Omental fat pad (tissue), 4 donors: ENCODE data around the gene TSHR. TPM values are rescaled to one million over a fixed set of nuclear protein-coding genes. Genes with fewer than 3 reads are reported as not detected.

ENCODE experiments used
- ATAC-seq: fragments of 150-250 bp; one replicate; pipeline ENCODE4 v1.9.1; 2016; ENCODE audit warnings: mild to moderate bottlenecking, moderate library complexity; ENCODE audit not compliant: low FRiP score
- DNase-seq: peaks from one replicate; pipeline ENCODE4 v3.0.0-alpha.2; 2019; ENCODE audit warnings: low spot score
- CTCF ChIP-seq, 3 donors: fragments of 450-650 bp; IDR thresholded peaks; one replicate each; pipeline ENCODE4 v1.5.1; 2016 to 2017; ENCODE audit warnings: antibody characterized with exemption in 3 of 3, mild to moderate bottlenecking in 3 of 3, moderate library complexity in 2 of 3
- total RNA-seq, 4 donors: library from RNA; depleted of rRNA; stranded (reverse); fragments of >200 nt; gene quantifications; one replicate each; pipeline ENCODE4 v1.1.0, GENCODE V29; 2016

TSHR gene
- total RNA-seq, 4 donors from 2014 or later, result 0.36 to 0.79 (median 0.74) TPM; not detected in 1

GRCh38 chr14:80978403-80978802 is 23.0 kb downstream of the TSHR start:
- ATAC-seq (no peak), DNase-seq (no peak)
- no peak for TF ChIP-seq CTCF (IDR thresholded peaks at IDR 0.05)

- TF ChIP-seq CTCF (IDR thresholded peaks at IDR 0.05), result no peak
- no peak for ATAC-seq
- no peak for DNase-seq
Measured at GRCh38 chr14:80979951-80980350, 24.5 kb downstream of the TSHR start.

- DNase-seq, result no peak
- TF ChIP-seq CTCF (IDR thresholded peaks at IDR 0.05), result no peak
- no peak for ATAC-seq
Measured at GRCh38 chr14:80981156-80981555, 25.7 kb downstream of the TSHR start.

GRCh38 chr14:80981673-80982072 is 26.3 kb downstream of the TSHR start:
- TF ChIP-seq CTCF (IDR thresholded peaks at IDR 0.05), result no peak
- DNase-seq, result no peak
- ATAC-seq, result no peak

- no peak for DNase-seq
- ATAC-seq, result no peak
Measured at GRCh38 chr14:80982711-80983110, 27.3 kb downstream of the TSHR start.

GRCh38 chr14:80987235-80988032 is 32.0 kb downstream of the TSHR start:
- peak; percentile 83 for ATAC-seq
- TF ChIP-seq CTCF (IDR thresholded peaks at IDR 0.05), result peak in 2 of 3 donors; percentile 57 to 84
- DNase-seq, result peak; percentile 50

More at GRCh38 chr14:80982711-80983110, 27.3 kb downstream of the TSHR start:
- TF ChIP-seq CTCF (IDR thresholded peaks at IDR 0.05), result no peak

GRCh38 chr14:80988192-80988591 is 32.8 kb downstream of the TSHR start:
- no peak for TF ChIP-seq CTCF (IDR thresholded peaks at IDR 0.05)
- ATAC-seq, result no peak
- no peak for DNase-seq
